Upper lobe of right lung (tissue), 1 donor: ENCODE measurements around the gene DLX5. TPM values are rescaled to one million over a fixed set of nuclear protein-coding genes. Genes with fewer than 3 reads are reported as not detected.

Source experiments
- ATAC-seq: fragments of 200-7000 bp; cut with Tn5 transposase; one replicate; pipeline ENCODE4 v1.9.1; 2020; ENCODE audit warnings: mild to moderate bottlenecking, moderate library complexity
- DNase-seq: peaks from one replicate; pipeline ENCODE4 v3.0.0-alpha.2; 2020
- H3K27ac ChIP-seq: fragments of 200-600 bp; one replicate; pipeline ENCODE4 v1.8.0; 2022
- H3K27me3 ChIP-seq: fragments of 200-600 bp; one replicate; pipeline ENCODE4 v1.8.0; 2022; ENCODE audit warnings: mild to moderate bottlenecking
- H3K36me3 ChIP-seq: fragments of 200-600 bp; one replicate; pipeline ENCODE4 v1.8.0; 2022
- H3K4me1 ChIP-seq: fragments of 200-600 bp; one replicate; pipeline ENCODE4 v1.8.0; 2022
- H3K4me3 ChIP-seq: fragments of 200-600 bp; one replicate; pipeline ENCODE4 v1.8.0; 2022; ENCODE audit warnings: mild to moderate bottlenecking
- H3K9me3 ChIP-seq: fragments of 200-600 bp; one replicate; pipeline ENCODE4 v1.8.0; 2022
- CTCF ChIP-seq: fragments of 200-600 bp; IDR thresholded peaks from one replicate; pipeline ENCODE4 v1.8.0; 2022; ENCODE audit warnings: antibody characterized with exemption
- intact Hi-C: fragments of 100-400 bp; cut with DNase I; formaldehyde crosslinking; loops from one replicate; pipeline ENCODE4 v1.11.0; 2022
- total RNA-seq: library from RNA; stranded (reverse); fragmentation: NEBNext Ultra II Directional; extraction: Animal tissue kit (Norgen Biotek cat#: 25700); gene quantifications from one replicate; pipeline ENCODE4 v1.2.1, GENCODE V29; 2021
- donor health status: DM: no; HTN: yes; CAD: no; lungs with severe emphysema.

Gene DLX5
- total RNA-seq, 1 donor from 2014 or later, result not detected

GRCh38 chr7:96985992-96986391 is 38.6 kb downstream of the DLX5 start:
- no peak for TF ChIP-seq CTCF
- Histone ChIP-seq H3K9me3 (no peaks in the 10 kb centered on the region), H3K4me3 (no peak overlapping the region), H3K27ac (no peak overlapping the region), H3K4me1 (no peaks in the 10 kb centered on the region), H3K27me3 (peaks cover 45% of the 10 kb centered on the region), H3K36me3 (no peaks in the 10 kb centered on the region)
- ATAC-seq, result no peak
- no peak for DNase-seq
- intact Hi-C loops, result no loop called here

GRCh38 chr7:96982586-96982985 is 42.0 kb downstream of the DLX5 start:
- Histone ChIP-seq H3K4me1 (no peaks in the 10 kb centered on the region), H3K9me3 (no peaks in the 10 kb centered on the region), H3K27ac (no peak overlapping the region), H3K36me3 (no peaks in the 10 kb centered on the region), H3K4me3 (no peak overlapping the region), H3K27me3 (peaks cover 20% of the 10 kb centered on the region)
- DNase-seq, result no peak
- no peak for ATAC-seq
- intact Hi-C loops, result no loop called here
- no peak for TF ChIP-seq CTCF

- H3K4me1 ChIP-seq, result no peaks in the 10 kb centered on the region
- peaks cover 3% of the 10 kb centered on the region for H3K27me3 ChIP-seq
- H3K36me3 ChIP-seq, result no peaks in the 10 kb centered on the region
- intact Hi-C loops, result no loop called here
- no peaks in the 10 kb centered on the region for H3K9me3 ChIP-seq
- TF ChIP-seq CTCF, result no peak
- no peak overlapping the region for H3K27ac ChIP-seq
- no peak for ATAC-seq
- H3K4me3 ChIP-seq, result no peak overlapping the region
- DNase-seq, result no peak
Observed at GRCh38 chr7:96979551-96980276, 44.9 kb downstream of the DLX5 start.

GRCh38 chr7:96977445-96977844 is 47.2 kb downstream of the DLX5 start:
- no peak overlapping the region for H3K4me3 ChIP-seq
- ATAC-seq, result no peak
- peaks cover 3% of the 10 kb centered on the region for H3K27me3 ChIP-seq
- no peaks in the 10 kb centered on the region for H3K36me3 ChIP-seq
- intact Hi-C loops, result no loop called here
- H3K9me3 ChIP-seq, result no peaks in the 10 kb centered on the region
- no peaks in the 10 kb centered on the region for H3K4me1 ChIP-seq
- no peak for TF ChIP-seq CTCF
- DNase-seq, result no peak
- H3K27ac ChIP-seq, result no peak overlapping the region

GRCh38 chr7:96976106-96976505 is 48.5 kb downstream of the DLX5 start:
- Histone ChIP-seq H3K27me3 (peaks cover 7% of the 10 kb centered on the region), H3K27ac (no peak overlapping the region), H3K36me3 (no peaks in the 10 kb centered on the region), H3K4me1 (no peaks in the 10 kb centered on the region), H3K9me3 (no peaks in the 10 kb centered on the region), H3K4me3 (no peak overlapping the region)
- ATAC-seq, result no peak
- no peak for DNase-seq
- intact Hi-C loops, result no loop called here
- TF ChIP-seq CTCF, result no peak

GRCh38 chr7:96973986-96974385 is 50.6 kb downstream of the DLX5 start:
- H3K4me1 ChIP-seq, result no peaks in the 10 kb centered on the region
- DNase-seq (no peak), ATAC-seq (peak; percentile 21)
- H3K27me3 ChIP-seq, result peaks cover 3% of the 10 kb centered on the region
- intact Hi-C loops, result no loop called here
- no peaks in the 10 kb centered on the region for H3K36me3 ChIP-seq
- H3K27ac ChIP-seq, result no peak overlapping the region
- H3K4me3 ChIP-seq, result no peak overlapping the region
- no peak for TF ChIP-seq CTCF
- no peaks in the 10 kb centered on the region for H3K9me3 ChIP-seq
